Esophagus muscularis mucosa (tissue), 4 donors: ENCODE data around the gene SRRM3. TPM values are rescaled to one million over a fixed set of nuclear protein-coding genes. Genes with fewer than 3 reads are reported as not detected.
A peak's percentile ranks its signal among the peaks of the same experiment; 100 is the strongest.
"Not testable (repeated sequence)": the region's sequence is repeated elsewhere in the genome, so short reads cannot be mapped to it uniquely, and the experiment has no call there.

Experiments
- DNase-seq: peaks from one replicate; pipeline ENCODE4 v3.0.0-alpha.2; 2017; ENCODE audit errors: extremely low spot score
- H3K27ac ChIP-seq, 4 donors: fragments of 200-600 bp; sonication (generic); replicated peaks in 1 of 4; 1 replicate in 3 of 4; 2 replicates in 1 of 4; pipeline ENCODE4 v1.5.1; 2016 to 2019; ENCODE audit warnings: mild to moderate bottlenecking in 1 of 4
- H3K27me3 ChIP-seq, 4 donors: fragments of 200-600 bp; sonication (generic); one replicate each; pipeline versions ENCODE4 v1.5.1 to v1.6.0; 2016 to 2019
- H3K36me3 ChIP-seq, 4 donors: fragments of 200-600 bp; sonication (generic); one replicate each; pipeline ENCODE4 v1.5.1; 2016 to 2019
- H3K4me1 ChIP-seq, 4 donors: fragments of 200-600 bp; sonication (generic); one replicate each; pipeline ENCODE4 v1.5.1; 2016 to 2019
- H3K4me3 ChIP-seq, 4 donors: fragments of 200-600 bp; sonication (generic); 1 replicate in 2 of 4; 2 replicates in 2 of 4; pipeline ENCODE4 v1.5.1; 2016 to 2019; ENCODE audit warnings: mild to moderate bottlenecking in 4 of 4, moderate library complexity in 1 of 4
- H3K9me3 ChIP-seq, 4 donors: fragments of 200-600 bp; sonication (generic); 1 replicate in 3 of 4; 2 replicates in 1 of 4; pipeline ENCODE4 v1.5.1; 2016 to 2019
- EP300 ChIP-seq: sonication (generic); formaldehyde crosslinking; IDR thresholded peaks from one replicate; pipeline ENCODE4 v1.6.1; 2017; ENCODE audit warnings: antibody characterized with exemption
- POLR2A ChIP-seq: fragments of 450-650 bp; IDR thresholded peaks from one replicate; pipeline ENCODE4 v1.6.1; 2017; ENCODE audit warnings: antibody characterized with exemption, moderate library complexity, mild to moderate bottlenecking, low read depth
- POLR2AphosphoS5 ChIP-seq, 2 donors: sonication (generic); formaldehyde crosslinking; IDR thresholded peaks; one replicate each; pipeline ENCODE4 v1.6.1; 2017; ENCODE audit warnings: antibody characterized with exemption in 2 of 2
- WGBS: methylation state at CpG from one replicate; pipeline ENCODE4 v1.1.5; 2018; 5-methylcytosine and 5-hydroxymethylcytosine counted together
- intact Hi-C: fragments of 100-400 bp; cut with DNase I; formaldehyde crosslinking; loops from one replicate; pipeline ENCODE4 v1.15.1; 2023
- total RNA-seq, 4 donors: library from RNA; depleted of rRNA; stranded (reverse); fragments of >200 nt; gene quantifications; one replicate each; pipeline versions ENCODE4 v1.1.0 to v1.2.1, GENCODE V29; 2016
- TF ChIP-seq, protein P1 (sequence below), 3 experiments: fragments of 200-600 bp in 2 of 3; fragments of 450-650 bp in 1 of 3; sonication (generic) in 2 of 3; IDR thresholded peaks; one replicate each; pipeline ENCODE4 v1.5.1; 2017 to 2019; ENCODE audit warnings: antibody characterized with exemption in 3 of 3, mild to moderate bottlenecking in 2 of 3, moderate library complexity in 1 of 3

SRRM3 gene
- total RNA-seq, 4 donors from 2014 or later = 2.1 to 4.9 (median 2.7) TPM

GRCh38 chr7:76314042-76314721 is 112.5 kb downstream of the SRRM3 start:
- no peak overlapping the region for H3K4me3 ChIP-seq
- TF ChIP-seq POLR2AphosphoS5 (IDR thresholded peaks at IDR 0.05) (peak; percentile 73 to 90), POLR2A (no peak), EP300 (no peak)
- TF ChIP-seq, protein P1, sequence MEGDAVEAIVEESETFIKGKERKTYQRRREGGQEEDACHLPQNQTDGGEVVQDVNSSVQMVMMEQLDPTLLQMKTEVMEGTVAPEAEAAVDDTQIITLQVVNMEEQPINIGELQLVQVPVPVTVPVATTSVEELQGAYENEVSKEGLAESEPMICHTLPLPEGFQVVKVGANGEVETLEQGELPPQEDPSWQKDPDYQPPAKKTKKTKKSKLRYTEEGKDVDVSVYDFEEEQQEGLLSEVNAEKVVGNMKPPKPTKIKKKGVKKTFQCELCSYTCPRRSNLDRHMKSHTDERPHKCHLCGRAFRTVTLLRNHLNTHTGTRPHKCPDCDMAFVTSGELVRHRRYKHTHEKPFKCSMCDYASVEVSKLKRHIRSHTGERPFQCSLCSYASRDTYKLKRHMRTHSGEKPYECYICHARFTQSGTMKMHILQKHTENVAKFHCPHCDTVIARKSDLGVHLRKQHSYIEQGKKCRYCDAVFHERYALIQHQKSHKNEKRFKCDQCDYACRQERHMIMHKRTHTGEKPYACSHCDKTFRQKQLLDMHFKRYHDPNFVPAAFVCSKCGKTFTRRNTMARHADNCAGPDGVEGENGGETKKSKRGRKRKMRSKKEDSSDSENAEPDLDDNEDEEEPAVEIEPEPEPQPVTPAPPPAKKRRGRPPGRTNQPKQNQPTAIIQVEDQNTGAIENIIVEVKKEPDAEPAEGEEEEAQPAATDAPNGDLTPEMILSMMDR (IDR thresholded peaks at IDR 0.05) = peak in 2 of 3 experiments; percentile 100
- DNase-seq = peak; percentile 99
- intact Hi-C loops = loop anchor here (1.0 kb wide), 1 partner anchor 22 kb away; no protein-coding TSS in a partner anchor
- H3K27me3 ChIP-seq = no peaks in the 10 kb centered on the region
- H3K27ac ChIP-seq = peak overlapping the region; percentile 7 to 61 (median 10)
- H3K4me1 ChIP-seq = peaks cover 22 to 48% (median 39%) of the 10 kb centered on the region in 4 donors
- H3K36me3 ChIP-seq = no peaks in the 10 kb centered on the region
- no peaks in the 10 kb centered on the region for H3K9me3 ChIP-seq
- WGBS = 7% methylated on average over 9 of the region's 15 CpGs

DNA sequence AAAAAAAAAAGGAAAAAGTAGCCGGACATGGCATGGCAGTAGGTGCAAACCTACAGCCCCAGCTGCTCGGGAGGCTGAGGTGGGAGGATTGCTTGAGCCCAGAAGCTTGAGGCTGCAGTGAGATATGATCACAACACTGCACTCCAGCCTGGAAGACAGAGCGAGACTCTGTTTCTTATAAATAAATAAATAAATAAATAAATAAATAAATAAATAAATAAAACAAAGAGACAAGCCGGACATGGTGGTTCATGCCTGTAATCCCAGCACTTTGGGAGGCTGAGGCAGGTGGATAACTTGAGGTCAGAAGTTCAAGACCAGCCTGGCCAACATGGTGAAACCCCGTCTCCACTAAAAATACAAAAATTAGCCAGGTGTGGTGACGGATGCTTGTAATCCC is 113.0 kb downstream of the SRRM3 start:
- H3K36me3 ChIP-seq, H3K27me3 ChIP-seq, DNase-seq, H3K4me3 ChIP-seq, H3K9me3 ChIP-seq: not testable (repeated sequence)
- Histone ChIP-seq H3K27ac (peak overlapping the region in 1 of 4 donors; percentile 61), H3K4me1 (peaks cover 24 to 52% (median 43%) of the 10 kb centered on the region in 4 donors)
- intact Hi-C loops = loop anchor here (1.0 to 5.0 kb wide), 2 partner anchors 22 to 32 kb away; no protein-coding TSS in a partner anchor
- WGBS = 57% methylated on average over 6 of the region's 6 CpGs

DNA sequence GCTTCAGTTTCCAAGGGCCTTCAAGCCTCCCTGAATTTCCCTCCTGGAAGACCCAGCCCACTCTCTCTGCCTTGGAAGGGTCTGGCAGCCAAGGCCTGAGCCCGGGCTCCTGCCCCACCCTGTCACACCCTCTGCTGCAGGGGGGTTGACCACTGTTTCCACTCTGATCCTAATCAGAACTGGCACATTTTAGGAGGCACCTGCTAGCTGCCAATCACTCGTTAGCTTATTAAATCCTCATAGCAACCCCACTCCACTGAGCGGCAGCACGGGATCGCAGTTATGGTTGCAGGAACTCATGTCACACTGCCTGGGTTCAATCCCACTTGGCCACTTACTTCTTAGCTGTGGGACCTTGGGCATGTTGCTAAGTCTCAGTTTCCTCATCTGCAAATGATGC is 113.7 kb downstream of the SRRM3 start:
- Histone ChIP-seq H3K36me3 (peaks cover 0 to 4% (median 0%) of the 10 kb centered on the region in 4 donors), H3K4me1 (peaks cover 22 to 46% (median 40%) of the 10 kb centered on the region in 4 donors), H3K4me3 (no peak overlapping the region), H3K27ac (no peak overlapping the region), H3K27me3 (no peaks in the 10 kb centered on the region), H3K9me3 (no peaks in the 10 kb centered on the region)
- intact Hi-C loops = loop anchor here (5.0 kb wide), 1 partner anchor 33 kb away; no protein-coding TSS in a partner anchor
- WGBS = 72% methylated on average over 5 of the region's 5 CpGs
- no peak for DNase-seq
- TF ChIP-seq EP300 (no peak), POLR2AphosphoS5 (IDR thresholded peaks at IDR 0.05) (no peak), POLR2A (no peak)
- TF ChIP-seq, protein P1 (IDR thresholded peaks at IDR 0.05) = no peak

DNA sequence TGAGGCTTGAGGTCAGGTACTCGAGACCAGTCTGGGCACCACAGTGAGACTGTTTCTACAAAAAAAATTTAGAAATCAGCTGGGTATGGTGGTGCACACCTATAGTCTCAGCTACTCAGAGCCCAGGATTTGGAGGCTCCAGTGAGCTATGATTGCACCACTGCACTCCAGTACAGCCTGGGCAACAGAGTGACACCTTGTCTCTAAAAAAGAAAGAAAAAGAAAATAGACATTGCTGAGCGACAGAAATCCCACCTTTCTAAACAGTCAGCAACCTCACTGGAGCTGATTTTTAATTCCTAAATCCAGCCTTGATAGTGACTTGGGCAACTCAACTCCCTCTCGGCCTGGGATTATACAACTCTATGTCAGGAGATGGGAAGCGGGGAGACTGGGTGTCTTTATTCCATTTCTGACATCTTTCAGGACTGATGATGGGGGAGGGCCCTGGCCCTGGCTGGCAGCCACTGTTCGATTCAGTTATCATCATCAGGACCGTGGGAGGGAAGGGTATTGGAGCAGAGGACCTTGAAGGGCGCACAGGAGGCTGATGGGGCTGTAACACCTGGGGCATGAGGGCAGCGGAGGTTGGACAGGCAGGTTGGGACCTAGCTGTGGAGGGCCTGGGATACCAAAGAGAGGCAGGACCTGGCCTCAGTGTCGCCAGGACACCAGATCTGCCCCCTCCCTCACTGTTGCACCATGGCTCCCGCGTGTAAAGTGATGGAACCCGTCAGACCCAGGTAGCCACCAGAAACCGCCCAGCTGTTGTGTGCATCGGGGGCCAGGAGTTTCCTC is 115.5 kb downstream of the SRRM3 start:
- H3K4me1 ChIP-seq = peaks cover 21 to 38% (median 34%) of the 10 kb centered on the region in 4 donors
- peak overlapping the region; percentile 71 to 84 (median 72) for H3K4me3 ChIP-seq
- no peaks in the 10 kb centered on the region for H3K9me3 ChIP-seq
- H3K27me3 ChIP-seq = no peaks in the 10 kb centered on the region
- DNase-seq = no peak
- intact Hi-C loops = loop anchor here (2.0 to 5.0 kb wide), 2 partner anchors 35 to 138 kb away; no protein-coding TSS in a partner anchor
- WGBS = 60% methylated on average over 11 of the region's 14 CpGs
- H3K36me3 ChIP-seq = peaks cover 0 to 11% (median 3%) of the 10 kb centered on the region in 4 donors
- peak overlapping the region; percentile 91 to 94 (median 92) for H3K27ac ChIP-seq
- TF ChIP-seq, protein P1 (IDR thresholded peaks at IDR 0.05) = no peak
- TF ChIP-seq EP300 (no peak), POLR2AphosphoS5 (IDR thresholded peaks at IDR 0.05) (no peak), POLR2A (no peak)
